Stomach (tissue), 9 donors: ENCODE results near the gene NT5E. TPM values are rescaled to one million over a fixed set of nuclear protein-coding genes. Genes with fewer than 3 reads are reported as not detected.
"Not testable (repeated sequence)": the region's sequence is repeated elsewhere in the genome, so short reads cannot be mapped to it uniquely, and the experiment has no call there.

Experiments used
- DNase-seq, 2 donors: peaks; one replicate each; pipeline versions ENCODE4 v3.0.0 to v3.0.0-alpha.2; 2013 to 2019
- H3K27ac ChIP-seq, 5 donors: fragments of 200-600 bp in 4 of 5; sonication (generic) in 4 of 5; one replicate each; pipeline ENCODE4 v1.5.1; 2013 to 2019; ENCODE audit warnings: mild to moderate bottlenecking in 1 of 5, moderate library complexity in 1 of 5
- H3K27me3 ChIP-seq, 3 donors: fragments of 200-600 bp; sonication (generic); one replicate each; pipeline ENCODE4 v1.5.1; 2017 to 2019; ENCODE audit warnings: mixed run types in 1 of 3
- H3K36me3 ChIP-seq, 4 donors: fragments of 200-600 bp; sonication (generic); 1 replicate in 3 of 4; 2 replicates in 1 of 4; pipeline ENCODE4 v1.5.1; 2016 to 2019
- H3K4me1 ChIP-seq, 4 donors: fragments of 200-600 bp; sonication (generic); one replicate each; pipeline ENCODE4 v1.5.1; 2016 to 2019
- H3K4me3 ChIP-seq, 4 donors: fragments of 200-600 bp; sonication (generic) in 3 of 4; one replicate each; pipeline ENCODE4 v1.5.1; 2016 to 2019; ENCODE audit warnings: mild to moderate bottlenecking in 1 of 4
- H3K9me3 ChIP-seq, 4 donors: fragments of 200-600 bp; sonication (generic); one replicate each; pipeline ENCODE4 v1.5.1; 2016 to 2019
- CTCF ChIP-seq, 7 experiments: fragments of 450-650 bp in 4 of 7; fragments of 200-600 bp in 3 of 7; sonication (generic) in 3 of 7; IDR thresholded peaks; one replicate each; pipeline ENCODE4 v1.5.1; 2016 to 2019; ENCODE audit warnings: antibody characterized with exemption in 7 of 7, control low read depth in 2 of 7, mild to moderate bottlenecking in 1 of 7
- EP300 ChIP-seq: sonication (generic); formaldehyde crosslinking; IDR thresholded peaks from one replicate; pipeline ENCODE4 v1.6.1; 2017; ENCODE audit warnings: antibody characterized with exemption
- POLR2A ChIP-seq, 4 donors: fragments of 450-650 bp; IDR thresholded peaks; one replicate each; pipeline ENCODE4 v1.6.1; 2016; ENCODE audit warnings: antibody characterized with exemption in 4 of 4, control low read depth in 2 of 4, mild to moderate bottlenecking in 1 of 4, moderate library complexity in 1 of 4
- POLR2AphosphoS5 ChIP-seq, 3 donors: sonication (generic); formaldehyde crosslinking; IDR thresholded peaks; one replicate each; pipeline ENCODE4 v1.6.1; 2016; ENCODE audit warnings: antibody characterized with exemption in 3 of 3
- WGBS, 5 donors: extraction: QIAGEN DNeasy Blood & Tissue Kit in 3 of 5; methylation state at CpG; one replicate each; pipeline versions ENCODE4 v1.1.5 to v1.1.7; 2013 to 2018; 5-methylcytosine and 5-hydroxymethylcytosine counted together
- intact Hi-C: fragments of 100-400 bp; cut with DNase I; formaldehyde crosslinking; loops from one replicate; pipeline ENCODE4 v1.15.1; 2023; ENCODE audit warnings: low total_unique reads
- polyA plus RNA-seq, 3 donors: library from polyadenylated mRNA; stranded (reverse); fragments of 200-250 nt; gene quantifications; one replicate each; pipeline ENCODE4 v1.2.3, GENCODE V29; 2013
- total RNA-seq, 5 donors: library from RNA; depleted of rRNA; stranded (reverse); fragments of >200 nt; gene quantifications; one replicate each; pipeline versions ENCODE4 v1.1.0 to v1.2.3, GENCODE V29; 2014 to 2016
- donor health status: healthy with polysubstance abuse.
- donor health status: Bipolar disorder and iron deficiency.
- donor health status: healthy.

NT5E gene
- total and polyA plus RNA-seq, 8 donors: 2.9 to 18.8 (median 7.2) TPM

- Histone ChIP-seq H3K27me3 (no peaks in the 10 kb centered on the region), H3K9me3 (peaks cover 0 to 8% (median 4%) of the 10 kb centered on the region in 4 donors), H3K4me1 (peaks cover 9 to 13% (median 10%) of the 10 kb centered on the region in 4 donors), H3K27ac (no peak overlapping the region), H3K4me3 (no peak overlapping the region), H3K36me3 (peaks cover 0 to 26% (median 16%) of the 10 kb centered on the region in 4 donors)
- TF ChIP-seq POLR2AphosphoS5 (IDR thresholded peaks at IDR 0.05) (peak in 2 of 3 donors; percentile 25 to 46), POLR2A (IDR thresholded peaks at IDR 0.05) (no peak)
- WGBS, 5 donors: 46 to 65% (median 51%) methylated on average over 2 of the region's 2 CpGs
- intact Hi-C loops: no loop called here
- peak in 1 of 2 donors; percentile 79 for DNase-seq
These were observed 48.8 kb downstream of the NT5E start for GRCh38 chr6:85498596-85499258.

GRCh38 chr6:85506441-85507093 lies 56.7 kb downstream of the NT5E start:
- H3K36me3 ChIP-seq: peaks cover 16 to 73% (median 56%) of the 10 kb centered on the region in 4 donors
- H3K27me3 ChIP-seq: no peaks in the 10 kb centered on the region
- H3K4me1 ChIP-seq: no peaks in the 10 kb centered on the region
- no peak overlapping the region for H3K4me3 ChIP-seq
- no peak overlapping the region for H3K27ac ChIP-seq
- intact Hi-C loops: no loop called here
- DNase-seq: no peak
- WGBS, 5 donors: 75 to 87% (median 81%) methylated on average over 8 of the region's 8 CpGs
- H3K9me3 ChIP-seq: no peaks in the 10 kb centered on the region
- TF ChIP-seq POLR2AphosphoS5 (IDR thresholded peaks at IDR 0.05) (no peak), EP300 (no peak), POLR2A (IDR thresholded peaks at IDR 0.05) (no peak), CTCF (IDR thresholded peaks at IDR 0.05) (no peak)

- intact Hi-C loops: no loop called here
- Histone ChIP-seq H3K9me3 (no peaks in the 10 kb centered on the region), H3K27me3 (no peaks in the 10 kb centered on the region)
These were observed 66.3 kb downstream of the NT5E start for GRCh38 chr6:85516168-85516567.

GRCh38 chr6:85524281-85524680 lies 74.4 kb downstream of the NT5E start:
- 71 to 88% (median 83%) methylated on average over 2 of the region's 2 CpGs for WGBS, 5 donors
- intact Hi-C loops, H3K4me3 ChIP-seq, H3K27me3 ChIP-seq, DNase-seq, H3K4me1 ChIP-seq, H3K27ac ChIP-seq, H3K9me3 ChIP-seq: not testable (repeated sequence)
- H3K36me3 ChIP-seq: peaks cover 10 to 98% (median 87%) of the 10 kb centered on the region in 4 donors

More at GRCh38 chr6:85516168-85516567, 66.3 kb downstream of the NT5E start:
- no peak overlapping the region for H3K27ac ChIP-seq
- TF ChIP-seq POLR2AphosphoS5 (IDR thresholded peaks at IDR 0.05) (no peak), POLR2A (IDR thresholded peaks at IDR 0.05) (no peak), CTCF (IDR thresholded peaks at IDR 0.05) (no peak), EP300 (no peak)
- H3K4me1 ChIP-seq: no peaks in the 10 kb centered on the region
- DNase-seq: no peak
- no peak overlapping the region for H3K4me3 ChIP-seq
- peaks cover 38 to 87% (median 74%) of the 10 kb centered on the region in 4 donors for H3K36me3 ChIP-seq

- no peak for DNase-seq
- Histone ChIP-seq H3K4me3 (no peak overlapping the region), H3K4me1 (no peaks in the 10 kb centered on the region), H3K27me3 (no peaks in the 10 kb centered on the region), H3K36me3 (peaks cover 20 to 61% (median 56%) of the 10 kb centered on the region in 4 donors), H3K27ac (no peak overlapping the region), H3K9me3 (no peaks in the 10 kb centered on the region)
- WGBS, 5 donors: 27 to 43% (median 31%) methylated on average over 2 of the region's 2 CpGs
- TF ChIP-seq POLR2A (IDR thresholded peaks at IDR 0.05): no peak
- peak in 5 of 7 experiments; percentile 7 to 80 (median 42) for TF ChIP-seq CTCF (IDR thresholded peaks at IDR 0.05)
- no peak for TF ChIP-seq POLR2AphosphoS5 (IDR thresholded peaks at IDR 0.05)
- no peak for TF ChIP-seq EP300
- intact Hi-C loops: no loop called here
These were observed 87.2 kb downstream of the NT5E start for GRCh38 chr6:85537055-85537494.
